Measurements from ENCODE around the gene CCDC80.

DNA sequence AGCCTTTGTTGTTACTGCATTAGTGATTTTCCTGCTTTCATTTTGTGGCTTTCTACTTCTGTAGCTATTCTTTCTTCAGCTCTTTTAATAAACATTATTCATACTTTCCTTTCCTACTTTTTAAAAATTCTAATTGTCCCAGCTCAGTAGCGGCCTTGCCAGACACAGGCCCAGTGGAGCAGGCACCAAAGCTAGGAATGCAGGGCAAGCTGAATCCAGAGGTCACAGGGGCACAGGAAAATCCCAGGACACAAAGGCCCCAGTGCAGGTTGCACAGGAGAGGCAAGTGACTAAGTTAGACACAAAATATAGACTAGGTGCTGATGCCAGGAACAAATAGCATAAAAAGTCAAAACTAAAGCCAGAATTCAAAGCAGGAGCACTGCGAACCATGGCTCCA, 49.0 kb upstream of the CCDC80 start:
- TF ChIP-seq, protein P1, sequence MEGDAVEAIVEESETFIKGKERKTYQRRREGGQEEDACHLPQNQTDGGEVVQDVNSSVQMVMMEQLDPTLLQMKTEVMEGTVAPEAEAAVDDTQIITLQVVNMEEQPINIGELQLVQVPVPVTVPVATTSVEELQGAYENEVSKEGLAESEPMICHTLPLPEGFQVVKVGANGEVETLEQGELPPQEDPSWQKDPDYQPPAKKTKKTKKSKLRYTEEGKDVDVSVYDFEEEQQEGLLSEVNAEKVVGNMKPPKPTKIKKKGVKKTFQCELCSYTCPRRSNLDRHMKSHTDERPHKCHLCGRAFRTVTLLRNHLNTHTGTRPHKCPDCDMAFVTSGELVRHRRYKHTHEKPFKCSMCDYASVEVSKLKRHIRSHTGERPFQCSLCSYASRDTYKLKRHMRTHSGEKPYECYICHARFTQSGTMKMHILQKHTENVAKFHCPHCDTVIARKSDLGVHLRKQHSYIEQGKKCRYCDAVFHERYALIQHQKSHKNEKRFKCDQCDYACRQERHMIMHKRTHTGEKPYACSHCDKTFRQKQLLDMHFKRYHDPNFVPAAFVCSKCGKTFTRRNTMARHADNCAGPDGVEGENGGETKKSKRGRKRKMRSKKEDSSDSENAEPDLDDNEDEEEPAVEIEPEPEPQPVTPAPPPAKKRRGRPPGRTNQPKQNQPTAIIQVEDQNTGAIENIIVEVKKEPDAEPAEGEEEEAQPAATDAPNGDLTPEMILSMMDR (IDR thresholded peaks at IDR 0.05) = no peak
- TF ChIP-seq POLR2AphosphoS5 (IDR thresholded peaks at IDR 0.05) (no peak), EP300 (IDR thresholded peaks at IDR 0.05; ENCODE audit: low read depth) (no peak)

Measured in transverse colon (tissue), 4 donors.